ENCODE measurements around the gene INSIG1.

The INSIG1 gene

DNA sequence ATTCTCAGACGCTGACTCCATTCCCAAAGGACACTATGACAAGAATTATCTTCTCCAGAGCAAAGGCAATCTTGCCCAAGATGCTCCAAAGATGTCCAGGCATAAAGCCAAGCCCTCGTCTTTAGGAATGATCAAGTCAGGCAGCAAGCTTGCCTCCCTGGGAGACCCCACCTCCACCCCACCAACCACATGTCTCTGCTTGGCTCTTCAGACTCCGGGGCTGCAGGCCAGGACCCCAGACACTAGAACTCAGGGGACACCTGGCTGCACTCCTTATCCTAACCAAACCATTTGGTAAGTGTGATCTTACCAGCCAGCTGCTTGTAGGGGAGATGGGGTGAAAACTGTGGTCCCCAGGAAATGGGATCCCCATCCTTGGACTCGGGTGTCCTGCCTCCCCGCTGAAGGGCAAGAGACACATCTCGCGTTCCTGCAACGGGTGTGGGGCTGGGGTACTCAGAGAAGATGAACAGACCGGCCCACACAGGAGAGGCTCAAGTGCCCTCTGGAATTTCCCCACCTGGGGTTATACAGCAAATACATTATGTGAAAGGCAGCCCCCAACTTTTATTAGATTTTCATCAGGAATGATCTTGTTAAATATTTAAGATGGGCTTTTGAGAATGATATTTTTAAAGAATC, 55.7 kb downstream of the INSIG1 start:
- DNase-seq = no peak

GRCh38 chr7:155354371-155355048, 56.8 kb downstream of the INSIG1 start:
- no peak for DNase-seq

GRCh38 chr7:155355176-155355575, 57.5 kb downstream of the INSIG1 start:
- no peak for DNase-seq

- no peak for DNase-seq
Measured at GRCh38 chr7:155355745-155356144, 58.1 kb downstream of the INSIG1 start.

DNA sequence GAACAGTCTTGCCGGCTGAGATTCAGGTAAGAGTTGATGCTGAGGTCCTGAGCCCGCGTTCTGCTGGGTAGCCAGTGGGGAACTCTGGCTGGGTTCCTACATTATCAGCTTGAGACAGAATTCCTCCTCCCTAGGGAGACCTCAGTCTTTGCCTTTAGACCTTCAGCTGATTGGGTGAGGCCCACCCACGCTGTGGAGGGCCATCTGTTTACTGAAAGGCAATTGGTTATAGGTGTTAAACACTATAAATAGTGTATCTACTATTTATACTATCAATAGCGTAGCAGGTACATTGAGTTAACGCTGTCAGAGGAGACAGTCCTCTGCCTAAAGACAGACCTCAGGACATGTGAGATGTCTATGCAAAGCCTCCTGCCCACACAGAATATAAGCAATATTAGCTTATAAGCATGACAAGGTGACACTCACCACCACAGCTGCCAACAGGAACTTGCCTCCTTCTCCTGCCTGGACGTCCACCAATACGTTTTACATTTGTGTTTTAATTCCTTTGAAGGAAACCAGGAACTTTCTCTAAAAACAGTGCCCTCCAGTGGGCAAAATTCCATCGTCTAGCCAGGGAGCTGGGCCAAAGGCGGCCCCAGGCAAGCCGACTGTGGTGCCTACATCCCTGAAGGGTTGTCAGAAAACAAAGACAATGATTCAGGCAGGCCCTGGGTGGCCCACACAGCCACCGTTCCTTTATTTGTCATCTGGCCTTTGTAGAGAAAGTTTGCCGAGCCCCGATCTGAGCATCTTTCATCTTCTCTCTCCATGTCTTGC, 58.8 kb downstream of the INSIG1 start:
- DNase-seq = peak; percentile 14

DNA sequence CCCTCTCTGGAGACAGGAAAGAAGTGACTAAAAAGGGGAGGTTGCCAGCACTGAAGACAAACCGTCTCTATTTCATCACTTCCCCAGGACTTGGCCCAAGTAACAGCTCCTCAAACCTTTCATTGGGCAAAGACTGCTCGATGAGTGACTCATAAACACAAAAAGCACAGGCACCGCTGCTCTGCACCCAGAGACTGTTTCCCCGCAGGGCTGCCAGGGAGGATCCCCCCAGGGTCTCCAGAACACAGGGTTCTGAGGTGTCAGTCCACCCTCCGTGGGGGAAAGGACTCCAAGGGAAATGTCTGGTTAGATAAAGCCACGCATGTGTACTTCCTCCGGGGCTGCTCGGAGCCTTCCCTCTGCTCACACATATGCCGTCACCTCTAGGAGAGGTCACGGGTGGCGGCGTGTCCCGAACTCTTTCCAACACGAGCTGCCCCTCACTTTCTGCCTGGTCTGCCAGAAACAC, 59.9 kb downstream of the INSIG1 start:
- DNase-seq = peak; percentile 83

DNA sequence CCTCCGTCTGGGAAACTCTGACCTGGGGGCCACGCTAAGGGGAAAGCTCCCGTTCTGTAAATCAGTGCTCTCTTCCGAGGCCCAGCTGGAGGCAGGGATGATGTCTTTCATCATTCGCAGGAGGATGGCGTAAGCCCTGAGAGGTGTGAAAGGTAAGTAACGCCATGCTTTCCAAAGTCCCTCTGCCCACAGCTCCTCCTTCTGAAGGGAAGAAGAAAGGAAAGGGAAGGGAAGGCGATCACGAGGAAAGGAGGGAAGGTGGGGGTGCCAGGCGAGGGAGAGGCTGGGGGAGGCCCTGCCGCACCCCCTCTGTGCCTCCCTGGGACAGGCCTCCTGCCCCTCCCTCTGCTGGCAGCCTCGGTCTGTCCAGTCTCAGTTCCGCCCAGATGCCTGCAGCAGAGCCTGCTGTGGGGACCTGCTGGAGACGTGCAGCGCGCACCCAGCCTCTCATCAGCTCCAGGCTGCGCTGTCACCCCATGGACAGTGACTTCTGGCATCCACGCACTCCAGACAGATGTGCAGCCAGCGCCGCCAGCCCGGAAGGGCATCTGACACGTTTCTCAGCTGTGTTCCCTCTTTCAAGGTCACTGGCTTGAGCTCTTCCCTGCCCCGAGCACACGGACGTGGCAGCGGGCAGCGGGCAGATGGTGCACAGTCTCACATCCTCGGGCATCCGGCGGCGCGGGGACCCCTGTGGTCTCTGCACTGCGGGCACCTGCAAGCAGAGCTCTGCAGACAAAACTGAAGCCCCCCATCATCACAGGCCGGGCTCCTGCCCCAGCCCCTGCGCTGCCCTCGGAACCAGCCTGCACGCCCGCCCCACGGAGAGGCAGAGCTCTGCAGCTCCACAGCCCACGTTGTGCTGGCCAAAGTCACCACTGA, 60.6 kb downstream of the INSIG1 start:
- DNase-seq = no peak

- no peak for DNase-seq
Measured at GRCh38 chr7:155358948-155359712, 61.5 kb downstream of the INSIG1 start.

Measured in suppressor macrophage treated with lipopolysaccharide for 4 hours (primary cell).